Lower leg skin (tissue), 4 donors: ENCODE data around the gene POPDC2. TPM values are rescaled to one million over a fixed set of nuclear protein-coding genes. Genes with fewer than 3 reads are reported as not detected.
A peak's percentile ranks its signal among the peaks of the same experiment; 100 is the strongest.
"Not testable (repeated sequence)": the region's sequence is repeated elsewhere in the genome, so short reads cannot be mapped to it uniquely, and the experiment has no call there.

ENCODE experiments used
- DNase-seq, 2 donors: peaks; one replicate each; pipeline ENCODE4 v3.0.0-alpha.2; 2019; ENCODE audit warnings: low spot score in 2 of 2
- H3K4me3 ChIP-seq: fragments of 200-600 bp; sonication (generic); 2 replicates; pipeline ENCODE4 v1.5.1; 2017; ENCODE audit warnings: mild to moderate bottlenecking, low read depth; ENCODE audit not compliant: poor library complexity, severe bottlenecking
- CTCF ChIP-seq, 3 donors: fragments of 450-650 bp; IDR thresholded peaks; one replicate each; pipeline ENCODE4 v1.5.1; 2016; ENCODE audit warnings: antibody characterized with exemption in 3 of 3, mild to moderate bottlenecking in 3 of 3, moderate library complexity in 2 of 3
- POLR2A ChIP-seq, 2 donors: fragments of 450-650 bp; IDR thresholded peaks; one replicate each; pipeline ENCODE4 v1.6.1; 2016 to 2017; ENCODE audit warnings: antibody characterized with exemption in 2 of 2, mild to moderate bottlenecking in 1 of 2, moderate library complexity in 1 of 2
- WGBS, 2 donors: methylation state at CpG; one replicate each; pipeline ENCODE4 v1.1.5; 2018; 5-methylcytosine and 5-hydroxymethylcytosine counted together
- intact Hi-C: fragments of 100-400 bp; cut with DNase I; formaldehyde crosslinking; loops from one replicate; pipeline ENCODE4 v1.15.0; 2023; ENCODE audit warnings: low total_unique reads
- total RNA-seq, 4 donors: library from RNA; depleted of rRNA; stranded (reverse); fragments of >200 nt; gene quantifications; one replicate each; pipeline ENCODE4 v1.1.0, GENCODE V29; 2016

POPDC2 gene
- total RNA-seq, 4 donors from 2014 or later: 0.97 to 1.9 (median 1.3) TPM

GRCh38 chr3:119681279-119681678 is 20.9 kb upstream of the POPDC2 start:
- no peak overlapping the region for H3K4me3 ChIP-seq
- 42 to 61% methylated on average over 1 of the region's 1 CpG for WGBS, 2 donors
- DNase-seq: no peak
- TF ChIP-seq POLR2A (IDR thresholded peaks at IDR 0.05): no peak
- no peak for TF ChIP-seq CTCF (IDR thresholded peaks at IDR 0.05)
- intact Hi-C loops: no loop called here

- intact Hi-C loops: no loop called here
- H3K4me3 ChIP-seq: no peak overlapping the region
- DNase-seq: no peak
- TF ChIP-seq CTCF (IDR thresholded peaks at IDR 0.05) (no peak), POLR2A (IDR thresholded peaks at IDR 0.05) (no peak)
These were observed 19.5 kb upstream of the POPDC2 start for GRCh38 chr3:119679874-119680273.

GRCh38 chr3:119678209-119678608 is 17.8 kb upstream of the POPDC2 start:
- H3K4me3 ChIP-seq, DNase-seq, intact Hi-C loops: not testable (repeated sequence)
- 98% methylated on average over 10 of the region's 10 CpGs for WGBS, 2 donors

- peak overlapping the region; percentile 50 for H3K4me3 ChIP-seq
- TF ChIP-seq POLR2A (IDR thresholded peaks at IDR 0.05) (no peak), CTCF (IDR thresholded peaks at IDR 0.05) (no peak)
- WGBS, 2 donors: 7 to 8% methylated on average over 6 of the region's 6 CpGs
- intact Hi-C loops: no loop called here
- DNase-seq: no peak
These were observed 17.2 kb upstream of the POPDC2 start for GRCh38 chr3:119677641-119677934.

- intact Hi-C loops: no loop called here
- peak; percentile 94 to 98 for DNase-seq
- TF ChIP-seq CTCF (IDR thresholded peaks at IDR 0.05): no peak
- TF ChIP-seq POLR2A (IDR thresholded peaks at IDR 0.05): no peak
- H3K4me3 ChIP-seq: peak within 1 kb of the TSS; percentile 50
- WGBS, 2 donors: 0 to 1% methylated on average over 50 to 53 of the region's 54 CpGs
These were observed 16.6 kb upstream of the POPDC2 start, which contains the start of gene COX17 for GRCh38 chr3:119676771-119677640. TSS of gene COX17 (minus strand) at chr3:119677406. CDS start at chr3:119677310, 96 bp downstream.

GRCh38 chr3:119676020-119676419 is 15.6 kb upstream of the POPDC2 start:
- 38 to 48% methylated on average over 1 of the region's 1 CpG for WGBS, 2 donors
- intact Hi-C loops: no loop called here
- TF ChIP-seq POLR2A (IDR thresholded peaks at IDR 0.05) (no peak), CTCF (IDR thresholded peaks at IDR 0.05) (no peak)
- H3K4me3 ChIP-seq: no peak overlapping the region
- DNase-seq: no peak
